ENCODE results near the gene E2F6. TPM values are rescaled to one million over a fixed set of nuclear protein-coding genes. Genes with fewer than 3 reads are reported as not detected.

The E2F6 gene
- total RNA-seq, 1 experiment from 2014 or later, result 22.0 TPM

GRCh38 chr2:11492720-11493119, 26.8 kb upstream of the E2F6 start:
- DNase-seq (ENCODE audit: low read depth), result no peak

- DNase-seq (ENCODE audit: low read depth), result no peak
These were observed 26.3 kb upstream of the E2F6 start for GRCh38 chr2:11492244-11492643.

- DNase-seq (ENCODE audit: low read depth), result no peak
These were observed 25.5 kb upstream of the E2F6 start for GRCh38 chr2:11491348-11491933.

GRCh38 chr2:11490194-11490593, 24.2 kb upstream of the E2F6 start:
- no peak for DNase-seq (ENCODE audit: low read depth)

- DNase-seq (ENCODE audit: low read depth), result no peak
These were observed 22.8 kb upstream of the E2F6 start for GRCh38 chr2:11488809-11489208.

GRCh38 chr2:11483806-11484617, 18.1 kb upstream of the E2F6 start:
- no peak for DNase-seq (ENCODE audit: low read depth)

GRCh38 chr2:11482473-11483035, 16.6 kb upstream of the E2F6 start:
- DNase-seq (ENCODE audit: low read depth), result no peak

- DNase-seq (ENCODE audit: low read depth), result no peak
These were observed 16.0 kb upstream of the E2F6 start for GRCh38 chr2:11481789-11482472.

- no peak for DNase-seq (ENCODE audit: low read depth)
These were observed 15.4 kb upstream of the E2F6 start for GRCh38 chr2:11481426-11481788.

GRCh38 chr2:11480859-11481258, 14.9 kb upstream of the E2F6 start:
- DNase-seq (ENCODE audit: low read depth), result no peak

- DNase-seq (ENCODE audit: low read depth), result no peak
These were observed 14.4 kb upstream of the E2F6 start for GRCh38 chr2:11480406-11480805.

- no peak for DNase-seq (ENCODE audit: low read depth)
These were observed 13.1 kb upstream of the E2F6 start for GRCh38 chr2:11478899-11479605.

GRCh38 chr2:11477994-11478393, 12.0 kb upstream of the E2F6 start:
- DNase-seq (ENCODE audit: low read depth), result peak; percentile 74

- DNase-seq (ENCODE audit: low read depth), result no peak
These were observed 7.9 kb upstream of the E2F6 start for GRCh38 chr2:11473659-11474433.

- DNase-seq (ENCODE audit: low read depth), result no peak
These were observed 1.8 kb upstream of the E2F6 start for GRCh38 chr2:11467749-11468148.

GRCh38 chr2:11467129-11467649, 1.2 kb upstream of the E2F6 start:
- DNase-seq (ENCODE audit: low read depth), result no peak

GRCh38 chr2:11466307-11467128, 557 bp upstream of the E2F6 start:
- DNase-seq (ENCODE audit: low read depth), result no peak

- DNase-seq (ENCODE audit: low read depth), result no peak
These were observed 864 bp downstream of the E2F6 start for GRCh38 chr2:11465110-11465484.

- DNase-seq (ENCODE audit: low read depth), result no peak
These were observed 6.1 kb downstream of the E2F6 start for GRCh38 chr2:11459816-11460215.

GRCh38 chr2:11458753-11459152, 7.2 kb downstream of the E2F6 start:
- no peak for DNase-seq (ENCODE audit: low read depth)
